ENCODE data around the gene ZNF333. TPM values are rescaled to one million over a fixed set of nuclear protein-coding genes. Genes with fewer than 3 reads are reported as not detected.

Gene ZNF333
- total and polyA plus RNA-seq, 9 donors: 19.2 to 47.6 (median 31.4) TPM

- intact Hi-C loops (cut with DNase I): no loop called here
- H3K27me3 ChIP-seq: no peaks in the 10 kb centered on the region
- no peaks in the 10 kb centered on the region for H3K4me1 ChIP-seq (ENCODE audit: insufficient read depth)
- 80 to 84% (median 81%) methylated on average over 2 of the region's 2 CpGs for WGBS, 3 donors
- no peak for DNase-seq
- H3K27ac ChIP-seq: no peak overlapping the region
- H3K4me3 ChIP-seq: no peak overlapping the region
- no peaks in the 10 kb centered on the region for H3K36me3 ChIP-seq
- TF ChIP-seq POLR2A (IDR thresholded peaks at IDR 0.05) (no peak), EP300 (IDR thresholded peaks at IDR 0.05) (no peak), CTCF (IDR thresholded peaks at IDR 0.05) (no peak)
- H3K9me3 ChIP-seq: peaks cover 7 to 33% of the 10 kb centered on the region in 2 donors
These were observed 32.3 kb downstream of the ZNF333 start for GRCh38 chr19:14722127-14722526.

DNA sequence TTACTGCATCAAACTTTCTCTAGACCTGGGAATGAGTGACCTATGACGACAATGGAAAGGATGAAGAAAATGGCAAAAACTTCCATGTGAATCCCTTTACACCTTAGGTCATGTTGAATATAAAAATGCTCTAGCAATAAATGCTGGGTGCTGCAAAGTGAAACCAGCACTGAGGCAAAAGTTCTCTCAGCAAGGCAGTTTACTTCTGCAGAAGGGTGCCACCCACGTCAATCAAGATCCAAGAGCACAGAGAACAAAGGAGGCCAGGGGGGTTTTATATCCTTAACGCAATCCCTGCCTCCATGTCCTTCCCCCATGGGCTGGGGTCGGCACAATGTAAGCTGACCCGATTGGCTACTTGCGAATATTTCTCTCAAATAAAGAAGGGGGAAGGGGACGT lies 38.7 kb downstream of the ZNF333 start:
- H3K27ac ChIP-seq: no peak overlapping the region
- H3K9me3 ChIP-seq: peaks cover 0 to 8% of the 10 kb centered on the region in 2 donors
- no peak for DNase-seq
- no peak overlapping the region for H3K4me3 ChIP-seq
- no peaks in the 10 kb centered on the region for H3K4me1 ChIP-seq (ENCODE audit: insufficient read depth)
- no peaks in the 10 kb centered on the region for H3K36me3 ChIP-seq
- WGBS, 3 donors: 87% methylated on average over 7 of the region's 7 CpGs
- intact Hi-C loops (cut with DNase I): no loop called here
- no peaks in the 10 kb centered on the region for H3K27me3 ChIP-seq
- no peak for TF ChIP-seq CTCF (IDR thresholded peaks at IDR 0.05)

DNA sequence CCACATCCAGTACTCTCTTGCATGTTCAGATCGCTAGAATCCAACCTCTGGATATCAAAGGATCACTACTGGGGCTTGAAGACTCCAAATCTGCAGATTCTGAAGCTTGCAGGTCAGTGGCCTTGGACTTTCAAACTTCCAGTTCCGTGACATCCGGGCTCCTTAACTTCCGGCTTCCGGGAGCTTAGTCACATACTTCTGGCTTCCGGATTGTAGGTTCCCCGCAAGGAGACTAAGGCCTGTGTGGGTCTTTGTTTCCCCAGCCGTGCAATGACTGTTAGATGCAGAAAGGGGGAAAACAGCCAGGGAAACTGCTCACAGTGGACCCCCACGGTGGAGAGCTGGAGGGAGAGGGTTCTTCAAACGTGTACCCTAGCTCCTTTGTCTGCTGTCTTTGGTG lies 41.4 kb downstream of the ZNF333 start:
- no peak overlapping the region for H3K4me3 ChIP-seq
- H3K36me3 ChIP-seq: no peaks in the 10 kb centered on the region
- H3K4me1 ChIP-seq (ENCODE audit: insufficient read depth): no peaks in the 10 kb centered on the region
- H3K27me3 ChIP-seq: no peaks in the 10 kb centered on the region
- 56 to 59% (median 58%) methylated on average over 10 of the region's 10 CpGs for WGBS, 3 donors
- TF ChIP-seq CTCF (IDR thresholded peaks at IDR 0.05): no peak
- no peak for TF ChIP-seq EP300 (IDR thresholded peaks at IDR 0.05)
- TF ChIP-seq POLR2A (IDR thresholded peaks at IDR 0.05): no peak
- H3K9me3 ChIP-seq: no peaks in the 10 kb centered on the region
- H3K27ac ChIP-seq: no peak overlapping the region
- intact Hi-C loops (cut with DNase I): no loop called here
- DNase-seq: no peak

DNA sequence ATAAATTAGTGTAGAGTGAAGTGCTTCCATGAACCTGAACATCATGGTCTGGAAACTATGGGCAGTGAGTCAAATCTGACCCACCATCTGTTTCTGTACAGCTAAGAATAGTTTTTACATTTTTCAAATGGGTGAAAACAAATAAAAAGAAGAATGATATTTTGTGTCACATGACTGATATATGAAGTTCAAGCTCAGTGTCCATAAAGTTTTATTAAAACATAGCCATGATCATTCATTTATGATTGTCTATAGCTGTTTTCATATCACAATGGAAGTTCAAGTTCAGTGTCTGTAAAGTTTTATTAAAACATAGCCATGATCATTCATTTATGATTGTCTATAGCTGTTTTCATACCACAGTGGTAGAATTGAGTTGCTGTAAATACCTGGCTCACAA lies 42.7 kb downstream of the ZNF333 start:
- Histone ChIP-seq H3K4me1 (ENCODE audit: insufficient read depth) (no peaks in the 10 kb centered on the region), H3K36me3 (no peaks in the 10 kb centered on the region), H3K27ac (no peak overlapping the region), H3K27me3 (no peaks in the 10 kb centered on the region), H3K9me3 (no peaks in the 10 kb centered on the region), H3K4me3 (no peak overlapping the region)
- intact Hi-C loops (cut with DNase I): no loop called here
- no peak for DNase-seq
- no peak for TF ChIP-seq CTCF (IDR thresholded peaks at IDR 0.05)
- TF ChIP-seq EP300 (IDR thresholded peaks at IDR 0.05): no peak
- no peak for TF ChIP-seq POLR2A (IDR thresholded peaks at IDR 0.05)

DNA sequence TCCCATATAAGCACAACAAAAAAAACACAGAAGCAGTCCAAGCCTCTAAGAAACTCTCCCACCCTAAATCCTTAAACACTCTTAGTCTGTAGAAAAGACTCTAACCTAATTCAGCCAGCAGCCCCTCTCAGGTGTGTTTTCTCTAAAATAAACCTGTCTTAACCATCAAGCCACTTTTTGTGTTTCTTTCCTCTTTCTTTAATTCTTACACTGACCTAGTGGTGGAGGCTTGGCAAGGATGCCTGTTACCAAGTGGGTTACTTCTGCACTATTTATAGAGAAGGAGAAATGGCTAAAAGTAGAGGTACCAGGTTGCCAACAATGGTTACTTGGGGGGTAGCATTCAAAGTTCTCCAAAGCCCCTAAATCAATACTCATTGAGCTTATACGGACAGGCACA lies 43.7 kb downstream of the ZNF333 start:
- DNase-seq: no peak
- Histone ChIP-seq H3K4me3 (no peak overlapping the region), H3K36me3 (no peaks in the 10 kb centered on the region), H3K27ac (no peak overlapping the region), H3K9me3 (no peaks in the 10 kb centered on the region), H3K4me1 (ENCODE audit: insufficient read depth) (no peaks in the 10 kb centered on the region), H3K27me3 (no peaks in the 10 kb centered on the region)
- TF ChIP-seq EP300 (IDR thresholded peaks at IDR 0.05) (no peak), CTCF (IDR thresholded peaks at IDR 0.05) (no peak), POLR2A (IDR thresholded peaks at IDR 0.05) (no peak)
- intact Hi-C loops (cut with DNase I): no loop called here
- WGBS, 3 donors: 50 to 93% (median 83%) methylated on average over 1 of the region's 1 CpG

Measured in ovary (tissue), 9 donors.